GM18502 (cell line): ENCODE measurements around the gene TRMT10A.
A peak's percentile ranks its signal among the peaks of the same experiment; 100 is the strongest.

Experiments
- ATAC-seq: cut with Tn5 transposase; IDR thresholded peaks from one replicate; pipeline ENCODE4 v1.9.1; 2021; ENCODE audit warnings: mild to moderate bottlenecking; ENCODE audit not compliant: unreplicated experiment, poor library complexity

The TRMT10A gene, protein sequence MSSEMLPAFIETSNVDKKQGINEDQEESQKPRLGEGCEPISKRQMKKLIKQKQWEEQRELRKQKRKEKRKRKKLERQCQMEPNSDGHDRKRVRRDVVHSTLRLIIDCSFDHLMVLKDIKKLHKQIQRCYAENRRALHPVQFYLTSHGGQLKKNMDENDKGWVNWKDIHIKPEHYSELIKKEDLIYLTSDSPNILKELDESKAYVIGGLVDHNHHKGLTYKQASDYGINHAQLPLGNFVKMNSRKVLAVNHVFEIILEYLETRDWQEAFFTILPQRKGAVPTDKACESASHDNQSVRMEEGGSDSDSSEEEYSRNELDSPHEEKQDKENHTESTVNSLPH

DNA sequence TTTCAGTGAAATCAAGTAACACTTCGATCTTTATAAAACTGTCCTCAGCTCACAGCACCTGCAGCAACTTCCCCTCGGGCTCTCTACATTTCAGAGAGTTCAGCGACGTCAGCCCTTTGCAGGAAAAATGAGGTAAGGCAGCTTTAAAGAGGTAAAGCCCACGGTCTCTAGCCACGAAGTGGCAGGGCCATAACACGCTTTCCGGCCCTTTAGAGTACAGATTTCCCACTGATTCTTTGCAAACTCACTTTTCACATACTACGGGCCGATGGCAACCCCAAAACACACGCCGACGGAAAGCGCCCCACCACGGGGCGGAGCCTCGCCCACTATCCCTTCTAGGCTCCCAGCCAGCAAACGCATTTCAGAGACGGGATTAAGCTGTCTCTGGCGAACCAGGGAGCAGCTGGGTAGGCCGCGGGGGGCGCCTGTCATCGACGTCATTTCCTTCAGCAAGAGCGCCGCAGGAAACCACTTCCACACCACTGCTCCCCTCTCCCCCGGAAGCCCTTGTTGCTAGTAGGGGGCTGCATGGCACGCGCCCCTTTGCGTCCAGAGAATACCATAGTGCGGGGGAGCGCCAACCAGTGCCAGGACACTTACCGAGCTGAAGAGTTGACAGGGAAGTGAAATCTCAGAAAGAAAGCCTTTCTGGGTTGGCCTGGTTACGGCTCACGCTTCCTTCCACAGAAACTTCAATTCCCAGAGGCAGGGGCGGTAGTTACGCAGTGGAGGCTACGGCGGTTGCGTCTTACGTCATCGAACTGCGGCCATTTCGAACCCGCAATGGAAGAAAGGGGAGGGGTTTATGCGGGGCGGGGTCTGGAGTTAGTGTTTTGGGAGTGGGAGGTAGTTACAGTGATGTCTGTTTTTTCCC lies at the start of gene TRMT10A:
Gene TRMT10A, minus strand, starts transcription at position 730 of the 877 bp plus-strand sequence. CDS start 4,701 bp downstream, outside the sequence.
- peak; percentile 97 for ATAC-seq

DNA sequence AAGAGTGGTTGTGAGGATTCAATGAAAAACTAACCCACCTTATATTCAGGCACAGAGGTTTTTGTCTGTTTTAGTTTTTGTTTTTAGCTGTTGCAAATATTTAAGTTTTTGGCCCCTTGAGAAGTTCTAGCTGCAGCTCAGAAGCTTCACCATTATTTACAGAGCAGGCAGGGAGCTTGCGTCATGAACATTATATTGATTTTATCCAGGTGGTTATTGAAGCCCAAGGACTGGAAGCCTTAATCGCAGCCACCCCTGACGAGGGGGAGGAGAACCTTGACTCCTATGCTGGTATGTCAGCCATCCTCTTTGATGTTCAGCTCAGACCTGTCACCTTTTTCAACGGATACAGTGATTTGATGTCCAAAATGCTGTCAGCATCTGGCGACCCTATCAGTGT lies 48.9 kb upstream of the TRMT10A start:
- no peak for ATAC-seq

DNA sequence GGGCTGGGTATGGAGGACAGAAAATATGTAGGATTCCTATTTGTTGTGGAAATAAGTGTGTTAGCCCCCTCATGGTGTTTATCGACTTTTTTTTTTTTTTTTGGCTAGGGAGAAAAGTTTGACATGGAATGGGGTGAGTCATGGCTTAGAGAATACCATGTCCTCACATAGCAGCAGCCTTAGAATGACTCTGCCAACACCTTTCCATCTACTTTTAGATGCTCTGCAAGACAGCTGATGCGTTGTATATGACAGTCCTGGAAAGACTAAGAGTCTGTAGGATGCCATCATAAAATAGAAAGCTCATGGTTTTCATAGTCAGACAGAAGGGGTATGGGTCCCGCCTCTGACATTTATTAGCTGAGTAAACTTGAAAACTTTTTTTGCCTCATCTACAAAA lies 48.4 kb upstream of the TRMT10A start:
- ATAC-seq = no peak

DNA sequence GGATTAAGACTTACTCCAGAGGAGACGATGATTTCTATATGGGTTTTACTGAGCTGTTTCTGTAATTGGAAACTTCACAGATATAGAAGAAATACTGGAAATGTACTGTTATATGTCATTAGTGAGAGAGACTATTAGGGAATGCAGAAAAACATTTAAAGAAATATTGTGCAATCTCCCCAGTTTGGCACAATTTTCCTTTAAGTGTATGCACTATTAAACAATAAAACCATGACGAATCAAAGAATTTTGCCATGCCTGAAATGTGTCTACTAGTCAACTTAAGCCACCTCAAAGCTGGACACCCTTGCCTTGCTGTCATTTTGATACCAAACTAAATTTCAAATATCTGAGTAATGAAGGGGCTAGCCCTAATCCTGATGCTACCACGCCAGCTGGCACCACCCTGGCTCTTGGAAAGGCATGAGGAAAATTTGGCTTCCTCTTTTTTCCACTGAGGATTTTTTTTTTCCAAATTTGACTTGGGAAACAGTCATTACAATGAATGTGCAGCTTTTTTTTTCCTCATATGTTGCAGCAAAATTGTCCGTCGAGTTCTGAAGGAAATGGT lies 46.9 kb upstream of the TRMT10A start:
- ATAC-seq = no peak

DNA sequence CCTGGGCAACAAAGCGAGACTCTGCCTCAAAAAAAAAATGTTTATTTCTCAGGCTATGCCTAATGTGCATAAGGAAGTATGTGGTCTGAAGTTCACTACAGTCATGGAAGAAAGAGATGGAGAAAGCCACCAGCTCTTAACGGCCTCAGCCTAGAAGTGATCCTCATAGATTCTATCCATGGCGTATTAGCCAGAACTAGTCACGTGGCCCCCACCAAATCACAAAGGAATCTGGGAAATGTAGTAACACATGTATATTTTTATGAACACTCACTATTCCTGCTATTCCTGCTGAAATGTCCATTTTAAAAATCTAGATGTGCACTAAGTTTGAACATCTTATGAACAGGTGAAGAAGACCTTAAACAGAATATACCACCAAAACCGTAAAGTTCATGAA lies 44.6 kb upstream of the TRMT10A start:
- ATAC-seq = no peak

DNA sequence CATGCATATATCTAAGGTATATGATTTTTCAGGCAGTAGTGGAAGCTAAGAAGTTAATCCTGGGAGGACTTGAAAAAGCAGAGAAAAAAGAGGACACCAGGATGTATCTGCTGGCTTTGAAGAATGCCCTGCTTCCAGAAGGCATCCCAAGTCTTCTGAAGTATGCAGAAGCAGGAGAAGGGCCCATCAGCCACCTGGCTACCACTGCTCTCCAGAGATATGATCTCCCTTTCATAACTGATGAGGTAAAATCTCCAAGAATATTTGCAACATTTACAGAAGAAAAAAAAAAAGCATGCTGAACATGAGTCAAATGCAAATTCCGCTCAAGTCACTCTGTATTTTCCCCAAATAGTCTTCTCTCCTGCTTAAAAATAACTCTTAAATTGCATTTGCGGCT lies 42.9 kb upstream of the TRMT10A start:
- no peak for ATAC-seq

DNA sequence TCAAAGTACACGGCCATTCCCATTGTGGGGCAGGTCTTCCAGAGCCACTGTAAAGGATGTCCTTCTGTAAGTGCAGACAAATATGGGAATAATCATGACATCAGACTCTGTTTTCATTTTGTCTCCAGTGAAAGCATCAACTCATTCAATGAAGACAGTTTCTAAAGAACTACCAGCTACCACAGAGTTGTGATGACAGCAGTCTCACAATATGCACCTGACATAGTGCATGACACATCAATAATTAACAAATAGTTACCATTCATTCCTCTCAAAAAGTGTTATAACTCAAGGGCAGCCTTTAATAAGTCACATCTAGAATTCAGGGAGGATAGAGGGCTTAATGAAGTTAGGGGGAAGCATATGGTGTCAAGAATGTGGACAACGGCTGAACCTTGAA lies 31.0 kb upstream of the TRMT10A start:
- ATAC-seq = no peak

DNA sequence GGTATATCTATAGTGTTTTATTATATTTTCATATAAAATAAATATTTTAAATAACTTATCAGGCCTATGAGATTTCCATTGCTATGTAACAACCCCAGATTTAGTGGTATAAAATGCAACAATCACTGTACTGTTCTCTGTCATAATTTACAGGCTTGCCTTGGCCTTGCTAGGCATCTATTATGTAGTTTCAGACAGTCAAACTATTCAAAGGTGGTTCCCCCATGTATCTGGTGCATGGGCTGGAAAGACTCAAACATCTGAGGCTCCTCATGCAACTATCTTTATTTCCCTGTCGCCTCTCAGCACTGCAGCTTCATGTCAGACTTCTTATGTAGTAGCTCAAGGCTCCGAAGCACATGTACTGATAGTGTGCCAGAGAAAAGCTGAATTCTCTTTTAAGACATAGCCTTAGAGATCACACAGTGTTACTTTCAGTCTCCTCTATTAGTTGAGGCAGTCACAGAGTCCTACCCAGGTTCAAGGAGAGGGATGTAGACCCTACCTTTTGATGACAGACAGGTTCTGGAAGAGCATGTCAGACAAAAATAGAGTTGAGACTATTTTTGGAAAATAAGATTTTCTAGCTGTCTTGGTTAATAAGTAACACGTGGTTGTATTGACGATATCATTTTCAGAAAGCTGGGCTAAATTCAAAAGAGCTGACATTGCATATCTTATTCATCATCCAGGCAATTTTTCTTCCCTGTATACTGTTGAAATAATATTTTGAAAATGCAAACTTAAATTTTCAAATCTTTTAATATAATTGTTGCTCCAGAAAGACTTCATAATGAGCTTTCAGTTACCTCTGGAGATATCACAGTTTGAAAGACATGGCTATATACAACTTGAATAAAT lies 30.2 kb upstream of the TRMT10A start:
- ATAC-seq = peak; percentile 56

DNA sequence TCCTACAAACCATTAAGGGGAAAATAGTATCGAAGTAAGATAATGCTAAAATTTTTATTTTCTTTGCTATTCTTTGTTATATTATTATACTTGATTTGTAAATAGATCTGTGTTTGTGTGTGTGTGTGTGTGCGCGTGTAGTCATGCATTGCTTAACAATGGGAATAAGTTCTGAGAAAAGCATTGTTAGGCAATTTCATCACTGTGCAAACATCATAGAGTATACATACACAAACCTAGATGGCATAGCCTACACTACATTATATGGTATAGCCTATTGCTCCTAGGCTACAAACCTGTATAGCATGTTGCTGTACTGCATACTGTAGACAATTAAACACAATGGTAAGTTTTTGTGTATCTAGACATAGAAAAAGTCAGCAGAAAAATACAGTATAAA lies 27.9 kb upstream of the TRMT10A start:
- no peak for ATAC-seq

DNA sequence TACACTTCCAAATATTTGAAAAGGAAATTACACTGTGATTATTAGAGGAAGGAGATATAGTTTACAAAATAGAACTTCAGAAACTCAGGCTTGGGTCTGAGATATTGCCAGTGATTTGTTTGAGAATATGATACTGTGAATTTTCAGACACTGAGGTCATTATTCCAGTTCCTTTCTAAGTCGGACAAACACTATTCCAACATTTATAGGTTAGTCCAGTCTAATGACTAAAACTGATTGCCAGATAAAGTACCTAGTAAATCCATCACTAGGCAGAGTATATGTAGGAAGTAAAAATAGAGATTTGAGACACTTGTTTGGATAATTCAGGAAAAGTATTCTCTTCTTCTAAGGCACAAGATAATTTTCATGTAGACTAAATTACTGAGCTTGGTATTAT lies 24.0 kb upstream of the TRMT10A start:
- ATAC-seq = no peak

DNA sequence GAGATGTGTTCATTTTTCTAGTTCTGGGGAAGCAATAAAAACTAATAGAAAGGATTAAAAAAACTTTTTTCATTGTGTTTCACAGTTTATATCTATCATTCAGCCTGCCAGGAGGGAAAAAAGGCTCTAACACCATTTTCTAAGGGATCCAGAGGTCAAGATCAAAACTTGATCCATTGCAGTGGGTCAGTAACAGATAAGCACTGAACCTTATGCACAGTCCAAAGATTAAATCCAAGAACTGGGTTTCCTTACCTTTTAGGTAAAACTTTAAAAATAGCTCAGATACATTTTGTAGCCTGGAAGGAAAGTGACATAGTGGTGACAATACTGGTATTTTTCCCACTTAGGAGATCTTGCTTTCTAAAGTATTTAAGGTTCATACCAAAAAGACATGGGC lies 23.5 kb upstream of the TRMT10A start:
- no peak for ATAC-seq

DNA sequence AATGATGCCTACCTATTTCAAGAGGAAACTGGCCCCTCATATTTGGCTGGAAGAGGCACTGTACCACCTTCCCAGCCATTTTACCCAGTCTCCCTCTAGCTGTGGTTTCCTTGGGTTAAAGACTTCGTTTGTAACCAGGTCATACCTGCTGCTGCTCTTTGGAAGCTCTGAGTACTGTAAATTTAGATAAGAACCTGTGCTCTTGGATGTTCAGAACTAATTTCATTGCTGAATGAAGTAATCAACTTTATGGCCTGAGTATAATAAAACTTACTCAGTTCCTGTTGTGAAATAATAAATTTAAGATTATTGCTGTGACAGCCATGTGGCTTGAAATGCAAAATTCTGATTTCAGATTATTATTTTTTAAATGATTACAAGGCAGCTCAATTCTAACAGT lies 23.0 kb upstream of the TRMT10A start:
- no peak for ATAC-seq

DNA sequence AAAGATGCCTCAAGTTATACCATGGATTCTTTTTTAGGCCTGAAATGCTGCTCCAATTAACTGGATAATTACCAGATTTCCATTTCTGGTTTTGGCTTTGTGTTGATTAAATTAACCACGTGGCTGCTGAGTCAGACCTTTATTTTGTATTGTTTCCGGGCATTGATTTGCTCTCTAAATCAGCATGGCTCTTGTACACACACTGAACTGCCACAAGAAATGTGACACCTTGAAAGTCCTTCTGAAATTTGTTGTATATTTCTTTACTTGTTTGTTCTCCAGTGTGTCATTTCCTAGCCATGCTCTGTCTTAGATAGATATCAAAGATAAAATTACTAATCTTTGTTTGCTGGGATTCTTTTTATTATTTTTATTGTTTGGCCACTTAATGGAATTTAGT lies 22.5 kb upstream of the TRMT10A start:
- no peak for ATAC-seq

DNA sequence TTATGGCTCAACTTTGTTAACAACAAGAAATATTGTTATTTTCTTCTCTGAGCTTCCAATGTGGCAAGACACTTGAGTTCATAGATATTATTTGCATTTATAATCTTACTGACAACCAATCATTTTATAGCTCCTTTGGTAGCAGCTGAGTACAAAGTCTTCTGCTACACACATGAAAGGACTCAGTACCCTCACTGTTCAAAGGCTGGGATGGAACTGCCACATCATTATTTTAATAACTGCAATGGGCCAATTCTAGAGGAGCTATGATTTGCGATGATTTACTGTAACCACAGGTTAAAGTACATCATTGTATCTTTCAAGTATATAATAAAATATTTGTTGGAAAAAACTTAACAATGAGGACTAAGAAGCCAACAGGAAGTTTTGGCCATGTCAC lies 21.7 kb upstream of the TRMT10A start:
- no peak for ATAC-seq

DNA sequence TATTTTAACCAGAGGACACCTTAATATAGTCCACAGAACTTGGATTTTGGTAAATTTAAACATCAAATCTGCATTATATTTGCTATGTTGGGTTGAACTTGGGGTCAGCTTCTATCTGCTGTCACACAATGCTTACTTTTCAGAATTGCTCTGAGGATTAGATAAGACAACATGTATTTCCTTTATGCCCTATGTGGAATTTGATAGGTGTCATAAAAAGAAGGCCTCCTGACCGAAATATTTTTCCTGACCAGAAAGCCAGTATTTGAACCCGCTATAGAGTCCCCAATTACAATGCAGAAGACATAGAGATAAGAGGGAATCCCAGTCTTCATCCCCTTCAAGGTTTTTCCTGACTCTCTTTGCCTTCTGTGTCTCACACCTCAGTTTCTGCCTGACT lies 14.9 kb upstream of the TRMT10A start:
- no peak for ATAC-seq

DNA sequence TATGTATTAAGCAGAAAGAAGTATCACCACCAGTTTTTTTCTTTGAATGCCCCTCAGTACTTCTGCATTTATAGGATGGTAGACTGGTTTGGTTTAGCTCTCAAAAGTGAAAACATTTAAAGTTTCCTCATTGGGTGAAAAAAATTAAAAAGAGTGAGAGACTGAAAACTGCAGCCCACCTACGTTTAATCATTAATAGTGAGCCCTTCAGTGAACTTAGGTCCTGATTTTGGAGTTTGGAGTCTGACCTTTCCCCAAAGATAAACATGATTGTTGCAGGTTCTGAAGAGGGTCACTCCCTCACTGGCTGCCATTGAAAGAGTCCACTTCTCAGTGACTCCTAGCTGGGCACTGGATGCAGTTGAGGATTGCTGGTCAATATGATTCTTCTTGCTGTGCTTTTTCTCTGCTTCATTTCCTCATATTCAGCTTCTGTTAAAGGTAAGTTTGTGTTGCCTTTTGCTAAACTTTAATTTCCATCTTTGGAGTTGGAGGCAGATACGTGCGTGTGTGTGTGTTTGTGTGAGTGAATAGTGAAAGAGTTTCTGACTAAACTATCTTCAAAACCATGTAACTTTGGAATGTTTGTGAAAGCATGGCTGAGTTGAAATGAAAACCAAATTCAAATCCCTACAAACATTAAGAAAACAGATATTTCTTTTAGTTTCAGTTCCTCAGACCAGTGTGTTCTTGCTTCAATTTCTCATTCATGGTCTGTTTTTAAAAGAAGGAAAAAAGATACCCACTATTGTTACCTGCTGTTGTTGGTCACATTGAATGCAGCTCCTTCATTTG lies 10.9 kb upstream of the TRMT10A start, which contains the start of gene MTTP:
Gene MTTP, plus strand, starts transcription at position 295 of the 795 bp plus-strand sequence. Its CDS starts 86 bp downstream, at position 381.
- ATAC-seq = peak; percentile 88

DNA sequence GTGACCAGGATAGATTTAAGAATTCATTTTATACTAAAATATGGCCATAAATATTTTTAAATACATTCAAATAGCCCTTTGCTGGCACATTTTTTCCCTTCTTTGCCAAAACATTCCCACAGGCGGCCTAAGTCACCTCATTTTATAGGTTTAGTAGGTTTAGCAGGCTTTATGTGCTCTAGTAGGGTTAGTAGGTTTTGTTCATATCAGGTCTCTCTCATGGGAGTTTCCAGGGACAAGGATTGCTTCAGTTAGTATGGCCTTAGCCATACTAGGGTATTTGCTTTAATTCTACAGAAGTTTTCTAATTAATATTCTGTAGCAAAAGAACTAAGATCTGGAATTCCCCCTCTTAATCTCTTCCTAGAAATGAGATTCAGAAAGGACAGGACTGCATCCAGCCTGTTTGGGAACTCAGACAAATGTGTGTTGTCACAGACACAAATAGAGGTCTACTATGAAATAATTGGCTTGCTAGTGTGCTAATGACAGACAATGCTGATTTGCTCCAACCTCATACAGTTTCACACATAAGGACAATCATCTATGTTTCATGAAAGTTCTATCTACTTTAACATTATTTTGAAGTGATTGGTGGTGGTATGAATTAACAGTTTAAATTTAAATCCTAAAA lies 10.0 kb upstream of the TRMT10A start:
- no peak for ATAC-seq

DNA sequence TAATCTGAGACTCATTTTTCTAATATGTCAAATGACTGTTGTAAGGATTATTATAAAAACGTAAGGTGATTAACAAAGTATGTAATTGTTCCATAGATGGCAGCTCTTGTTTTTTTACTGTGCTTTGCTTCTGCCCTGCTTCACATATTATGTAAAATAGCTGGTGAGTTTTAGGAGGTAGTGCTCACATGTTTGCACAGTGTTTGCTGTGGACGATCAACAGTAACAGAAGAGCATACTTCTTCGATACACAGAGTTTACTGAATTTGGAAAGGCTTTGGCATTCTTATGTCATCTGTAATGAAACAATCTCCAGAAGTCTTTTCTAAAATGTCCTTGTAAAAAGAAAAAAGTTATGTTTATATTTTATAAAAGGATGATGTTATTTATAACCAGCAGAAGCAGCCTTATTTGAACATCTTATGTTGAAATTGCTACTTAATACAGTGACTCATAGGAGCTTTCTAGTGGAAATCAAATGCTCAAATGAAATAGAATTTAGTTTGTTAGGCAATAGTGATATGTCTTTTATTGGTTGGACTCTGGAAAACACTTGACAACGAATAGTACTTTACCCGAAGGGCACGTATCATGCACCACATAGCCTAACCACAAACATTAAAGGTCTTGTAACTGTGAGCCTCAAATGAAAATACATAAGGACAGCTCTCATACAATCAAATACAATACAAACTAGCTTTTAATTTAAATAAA lies 8.8 kb upstream of the TRMT10A start:
- ATAC-seq = no peak
